CD8-positive, alpha-beta memory T cell (primary cell): Measurements from ENCODE around the gene SH2D1A. TPM values are rescaled to one million over a fixed set of nuclear protein-coding genes. Genes with fewer than 3 reads are reported as not detected.

Experiments
- CTCF ChIA-PET: fragments of 350-600 bp; sonication (Branson Sonifier 250); formaldehyde crosslinking; loops from one replicate; lab custom pipeline; 2021; ENCODE audit warnings: antibody characterized with exemption; lab: Charles Lee
- POLR2A ChIA-PET: fragments of 350-600 bp; sonication (Branson Sonifier 250); formaldehyde crosslinking; loops from one replicate; lab custom pipeline; 2021; ENCODE audit warnings: antibody characterized with exemption; lab: Charles Lee
- DNase-seq, 5 donors: peaks; one replicate each; pipeline versions ENCODE4 v3.0.0 to v3.0.0-alpha.2; 2020 to 2022; ENCODE audit warnings: mixed read lengths in 1 of 5
- H3K27ac ChIP-seq: one replicate; pipeline ENCODE4 v1.7.0; 2013; ENCODE audit warnings: low read depth, mild to moderate bottlenecking, low read length, moderate library complexity
- H3K27me3 ChIP-seq: 2 replicates; pipeline ENCODE4 v1.7.0; 2013; ENCODE audit warnings: low read length, mild to moderate bottlenecking; ENCODE audit not compliant: insufficient read depth, poor library complexity, severe bottlenecking
- H3K36me3 ChIP-seq: 2 replicates; pipeline ENCODE4 v1.7.0; 2013; ENCODE audit warnings: mild to moderate bottlenecking, low read length, moderate library complexity; ENCODE audit not compliant: insufficient read depth
- H3K4me1 ChIP-seq: 2 replicates; pipeline ENCODE4 v1.7.0; 2013; ENCODE audit warnings: mild to moderate bottlenecking, low read length, moderate library complexity; ENCODE audit not compliant: insufficient read depth
- H3K4me3 ChIP-seq: 2 replicates; pipeline ENCODE4 v1.7.0; 2013; ENCODE audit warnings: mild to moderate bottlenecking, low read length
- H3K9me3 ChIP-seq: 2 replicates; pipeline ENCODE4 v1.7.0; 2013; ENCODE audit warnings: mild to moderate bottlenecking, low read length
- H3K27ac Mint-ChIP-seq, 8 donors: one replicate each; pipeline ENCODE4 v1.8.0; 2020 to 2021; ENCODE audit warnings: mixed read lengths in 8 of 8, mild to moderate bottlenecking in 6 of 8, inconsistent platforms in 3 of 8, moderate library complexity in 3 of 8
- H3K27me3 Mint-ChIP-seq, 2 donors: one replicate each; pipeline ENCODE4 v1.8.0; 2020 to 2021; ENCODE audit warnings: mixed read lengths in 2 of 2, mild to moderate bottlenecking in 1 of 2, moderate library complexity in 1 of 2
- H3K36me3 Mint-ChIP-seq, 3 donors: one replicate each; pipeline ENCODE4 v1.8.0; 2020 to 2021; ENCODE audit warnings: mixed read lengths in 3 of 3, inconsistent platforms in 1 of 3, mild to moderate bottlenecking in 1 of 3
- H3K4me1 Mint-ChIP-seq, 3 donors: one replicate each; pipeline ENCODE4 v1.8.0; 2020 to 2021; ENCODE audit warnings: mixed read lengths in 3 of 3, inconsistent platforms in 1 of 3, mild to moderate bottlenecking in 1 of 3
- H3K4me3 Mint-ChIP-seq, 7 donors: one replicate each; pipeline ENCODE4 v1.8.0; 2020 to 2021; ENCODE audit warnings: mixed read lengths in 7 of 7, mild to moderate bottlenecking in 6 of 7, moderate library complexity in 4 of 7, inconsistent platforms in 2 of 7
- H3K9me3 Mint-ChIP-seq, 5 donors: one replicate each; pipeline ENCODE4 v1.8.0; 2020 to 2022; ENCODE audit warnings: mixed read lengths in 5 of 5, mild to moderate bottlenecking in 3 of 5, moderate library complexity in 2 of 5, inconsistent platforms in 1 of 5
- polyA plus RNA-seq: library from polyadenylated mRNA; unstranded; fragments of 300-500 nt; fragmentation: Illumina TruSeq; gene quantifications from one replicate; pipeline ENCODE4 v1.2.3, GENCODE V29; 2021
- total RNA-seq, 2 experiments: library from RNA; stranded (reverse); gene quantifications; one replicate each; pipeline ENCODE4 v1.2.3, GENCODE V29; 2021

Gene SH2D1A
- total and polyA plus RNA-seq, 3 experiments from 2014 or later, result 90.2 to 151 (median 94.6) TPM

- H3K4me3 Mint-ChIP-seq, result peak overlapping the region; percentile 63 to 100 (median 69)
- H3K27me3 Mint-ChIP-seq, result no peaks in the 10 kb centered on the region
- no peaks in the 10 kb centered on the region for H3K9me3 ChIP-seq
- peaks cover 72% of the 10 kb centered on the region for H3K4me1 ChIP-seq
- H3K36me3 ChIP-seq, result no peaks in the 10 kb centered on the region
- H3K27ac Mint-ChIP-seq, result peak overlapping the region; percentile 76 to 96 (median 88)
- ChIA-PET POLR2A (interaction anchor here (0.7 kb wide), 1 partner anchor 85 kb away, joined by 4 read pairs; no protein-coding TSS in a partner anchor), CTCF (no interaction called here)
- peaks cover 0 to 12% (median 0%) of the 10 kb centered on the region in 3 donors for H3K36me3 Mint-ChIP-seq
- no peak overlapping the region for H3K4me3 ChIP-seq
- peak in 2 of 5 donors; percentile 25 to 56 for DNase-seq
- H3K27ac ChIP-seq, result no peak overlapping the region
- H3K9me3 Mint-ChIP-seq, result no peaks in the 10 kb centered on the region
- peaks cover 60 to 73% (median 70%) of the 10 kb centered on the region in 3 donors for H3K4me1 Mint-ChIP-seq
- no peaks in the 10 kb centered on the region for H3K27me3 ChIP-seq
Measured at GRCh38 chrX:124343016-124343415, 3.3 kb upstream of the SH2D1A start.

- Histone ChIP-seq H3K9me3 (no peaks in the 10 kb centered on the region), H3K4me1 (peaks cover 62% of the 10 kb centered on the region), H3K36me3 (no peaks in the 10 kb centered on the region), H3K4me3 (peak overlapping the region; percentile 35), H3K27ac (peak overlapping the region; percentile 18), H3K27me3 (no peaks in the 10 kb centered on the region)
- H3K36me3 Mint-ChIP-seq, result peaks cover 0 to 24% (median 0%) of the 10 kb centered on the region in 3 donors
- peak overlapping the region; percentile 82 to 96 (median 88) for H3K27ac Mint-ChIP-seq
- peaks cover 58 to 66% (median 66%) of the 10 kb centered on the region in 3 donors for H3K4me1 Mint-ChIP-seq
- ChIA-PET POLR2A (no interaction called here), CTCF (no interaction called here)
- H3K9me3 Mint-ChIP-seq, result no peaks in the 10 kb centered on the region
- no peak for DNase-seq
- peak overlapping the region; percentile 10 to 100 (median 59) for H3K4me3 Mint-ChIP-seq
- no peaks in the 10 kb centered on the region for H3K27me3 Mint-ChIP-seq
Measured at GRCh38 chrX:124344246-124344645, 2.1 kb upstream of the SH2D1A start.

GRCh38 chrX:124346877-124347241, 496 bp downstream of the SH2D1A start:
- peaks cover 1 to 28% (median 4%) of the 10 kb centered on the region in 3 donors for H3K36me3 Mint-ChIP-seq
- no peak for DNase-seq
- no peaks in the 10 kb centered on the region for H3K9me3 Mint-ChIP-seq
- H3K4me1 ChIP-seq, result peaks cover 42% of the 10 kb centered on the region
- CTCF ChIA-PET, result interaction anchor here (0.9 to 1.7 kb wide), 7 partner anchors 10 to 513 kb away, joined by 3 to 7 read pairs (median 3); no protein-coding TSS in a partner anchor
- POLR2A ChIA-PET, result interaction anchor here (0.9 to 1.6 kb wide), 3 partner anchors 10 to 17 kb away, joined by 3 to 9 read pairs (median 4); no protein-coding TSS in a partner anchor
- no peaks in the 10 kb centered on the region for H3K36me3 ChIP-seq
- no peaks in the 10 kb centered on the region for H3K27me3 ChIP-seq
- no peaks in the 10 kb centered on the region for H3K27me3 Mint-ChIP-seq
- peak overlapping the region; percentile 76 to 96 (median 94) for H3K27ac Mint-ChIP-seq
- H3K9me3 ChIP-seq, result no peaks in the 10 kb centered on the region
- H3K4me3 ChIP-seq, result peak overlapping the region; percentile 73
- peak overlapping the region; percentile 72 for H3K27ac ChIP-seq
- peak overlapping the region; percentile 93 to 100 (median 97) for H3K4me3 Mint-ChIP-seq
- peaks cover 45 to 54% (median 53%) of the 10 kb centered on the region in 3 donors for H3K4me1 Mint-ChIP-seq

- H3K4me1 Mint-ChIP-seq, result peaks cover 42 to 53% (median 50%) of the 10 kb centered on the region in 3 donors
- H3K27ac ChIP-seq, result peak overlapping the region; percentile 72
- H3K4me3 ChIP-seq, result peak overlapping the region; percentile 73
- no peaks in the 10 kb centered on the region for H3K9me3 ChIP-seq
- H3K4me3 Mint-ChIP-seq, result peak overlapping the region; percentile 93 to 100 (median 97)
- no peaks in the 10 kb centered on the region for H3K9me3 Mint-ChIP-seq
- POLR2A ChIA-PET, result interaction anchor here (0.9 to 1.6 kb wide), 4 partner anchors 9 to 17 kb away, joined by 3 to 9 read pairs (median 4); no protein-coding TSS in a partner anchor
- no peaks in the 10 kb centered on the region for H3K27me3 ChIP-seq
- CTCF ChIA-PET, result interaction anchor here (1.3 to 1.7 kb wide), 3 partner anchors 17 to 136 kb away, joined by 3 to 7 read pairs (median 3); no protein-coding TSS in a partner anchor
- peaks cover 38% of the 10 kb centered on the region for H3K4me1 ChIP-seq
- no peak for DNase-seq
- H3K36me3 Mint-ChIP-seq, result peaks cover 1 to 30% (median 4%) of the 10 kb centered on the region in 3 donors
- H3K27ac Mint-ChIP-seq, result peak overlapping the region; percentile 76 to 96 (median 94)
- H3K36me3 ChIP-seq, result no peaks in the 10 kb centered on the region
- H3K27me3 Mint-ChIP-seq, result no peaks in the 10 kb centered on the region
Measured at GRCh38 chrX:124347242-124347641, 879 bp downstream of the SH2D1A start.

- ChIA-PET CTCF (no interaction called here), POLR2A (interaction anchor here (0.6 to 1.6 kb wide), 5 partner anchors 9 to 330 kb away, joined by 3 to 9 read pairs (median 3); no protein-coding TSS in a partner anchor)
- peaks cover 28% of the 10 kb centered on the region for H3K4me1 ChIP-seq
- DNase-seq, result no peak
- Mint-ChIP-seq H3K36me3 (peaks cover 1 to 34% (median 4%) of the 10 kb centered on the region in 3 donors), H3K27me3 (no peaks in the 10 kb centered on the region), H3K4me1 (peaks cover 38 to 51% (median 47%) of the 10 kb centered on the region in 3 donors), H3K4me3 (peak overlapping the region; percentile 93 to 100 (median 97)), H3K9me3 (no peaks in the 10 kb centered on the region), H3K27ac (peak overlapping the region; percentile 21 to 96 (median 92))
- no peaks in the 10 kb centered on the region for H3K27me3 ChIP-seq
- no peaks in the 10 kb centered on the region for H3K9me3 ChIP-seq
- no peaks in the 10 kb centered on the region for H3K36me3 ChIP-seq
- peak overlapping the region; percentile 73 for H3K4me3 ChIP-seq
- peak overlapping the region; percentile 72 for H3K27ac ChIP-seq
Measured at GRCh38 chrX:124348182-124348581, 1.8 kb downstream of the SH2D1A start.

- peaks cover 38 to 51% (median 47%) of the 10 kb centered on the region in 3 donors for H3K4me1 Mint-ChIP-seq
- Histone ChIP-seq H3K9me3 (no peaks in the 10 kb centered on the region), H3K27ac (peak overlapping the region; percentile 72), H3K36me3 (no peaks in the 10 kb centered on the region), H3K4me3 (peak overlapping the region; percentile 73), H3K27me3 (no peaks in the 10 kb centered on the region), H3K4me1 (peaks cover 26% of the 10 kb centered on the region)
- ChIA-PET POLR2A (interaction anchor here (0.5 to 1.3 kb wide), 2 partner anchors 131 to 388 kb away, joined by 3 to 4 read pairs; no protein-coding TSS in a partner anchor), CTCF (no interaction called here)
- peak overlapping the region; percentile 93 to 100 (median 97) for H3K4me3 Mint-ChIP-seq
- peaks cover 1 to 38% (median 4%) of the 10 kb centered on the region in 3 donors for H3K36me3 Mint-ChIP-seq
- no peak for DNase-seq
- no peaks in the 10 kb centered on the region for H3K9me3 Mint-ChIP-seq
- peak overlapping the region; percentile 25 to 96 (median 92) for H3K27ac Mint-ChIP-seq
- no peaks in the 10 kb centered on the region for H3K27me3 Mint-ChIP-seq
Measured at GRCh38 chrX:124348885-124349453, 2.6 kb downstream of the SH2D1A start.

GRCh38 chrX:124354648-124355047, 8.3 kb downstream of the SH2D1A start:
- Histone ChIP-seq H3K27ac (no peak overlapping the region), H3K4me1 (peaks cover 6% of the 10 kb centered on the region), H3K36me3 (no peaks in the 10 kb centered on the region), H3K27me3 (no peaks in the 10 kb centered on the region), H3K4me3 (no peak overlapping the region), H3K9me3 (no peaks in the 10 kb centered on the region)
- H3K27me3 Mint-ChIP-seq, result no peaks in the 10 kb centered on the region
- H3K4me3 Mint-ChIP-seq, result peak overlapping the region; percentile 46 to 84 (median 74)
- H3K9me3 Mint-ChIP-seq, result no peaks in the 10 kb centered on the region
- CTCF ChIA-PET, result no interaction called here
- POLR2A ChIA-PET, result interaction anchor here (0.5 to 0.6 kb wide), 2 partner anchors 22 to 262 kb away, joined by 3 to 4 read pairs; no protein-coding TSS in a partner anchor
- H3K36me3 Mint-ChIP-seq, result peaks cover 1 to 27% (median 4%) of the 10 kb centered on the region in 3 donors
- no peak for DNase-seq
- H3K27ac Mint-ChIP-seq, result peak overlapping the region; percentile 49 to 90 (median 70)
- H3K4me1 Mint-ChIP-seq, result peaks cover 55 to 73% (median 68%) of the 10 kb centered on the region in 3 donors
